Smooth muscle cell (in vitro differentiated cells): ENCODE results near the gene AUTS2. TPM values are rescaled to one million over a fixed set of nuclear protein-coding genes. Genes with fewer than 3 reads are reported as not detected.

Experiments
- DNase-seq: peaks from one replicate; lab custom pipeline; 2025; ENCODE audit not compliant: unreplicated experiment; lab: John Stamatoyannopoulos, UW
- H2AFZ ChIP-seq: fragments of 200-600 bp; sonication (generic); 2 replicates; pipeline ENCODE4 v1.6.0; 2016; ENCODE audit warnings: antibody characterized with exemption, low read depth, mild to moderate bottlenecking
- H3F3A ChIP-seq: fragments of 200-600 bp; sonication (generic); 2 replicates; pipeline ENCODE4 v1.6.0; 2017; ENCODE audit warnings: antibody characterized with exemption, low read depth
- H3K27ac ChIP-seq: fragments of 200-600 bp; sonication (generic); 2 replicates; pipeline ENCODE4 v1.5.1; 2016; ENCODE audit warnings: low read depth, mild to moderate bottlenecking
- H3K27me3 ChIP-seq: fragments of 200-600 bp; sonication (generic); 2 replicates; pipeline ENCODE4 v1.6.1; 2016; ENCODE audit warnings: low read depth, mild to moderate bottlenecking
- H3K36me3 ChIP-seq: fragments of 200-600 bp; sonication (generic); 2 replicates; pipeline ENCODE4 v1.5.1; 2016; ENCODE audit warnings: low read depth
- H3K4me1 ChIP-seq: fragments of 200-600 bp; sonication (generic); 2 replicates; pipeline ENCODE4 v1.5.1; 2016; ENCODE audit warnings: low read depth
- H3K4me2 ChIP-seq: fragments of 200-600 bp; sonication (generic); 2 replicates; pipeline ENCODE4 v1.6.0; 2016; ENCODE audit warnings: mild to moderate bottlenecking
- H3K4me3 ChIP-seq: fragments of 200-600 bp; sonication (generic); 2 replicates; pipeline ENCODE4 v1.5.1; 2016; ENCODE audit warnings: mild to moderate bottlenecking
- H3K79me2 ChIP-seq: fragments of 200-600 bp; sonication (generic); 2 replicates; pipeline ENCODE4 v1.6.0; 2016; ENCODE audit warnings: low read depth, mild to moderate bottlenecking
- H3K9ac ChIP-seq: fragments of 200-600 bp; sonication (generic); 2 replicates; pipeline ENCODE4 v1.6.0; 2016; ENCODE audit warnings: low read depth
- H3K9me3 ChIP-seq: fragments of 200-600 bp; sonication (generic); replicated peaks from 2 replicates; pipeline ENCODE4 v1.5.1; 2016; ENCODE audit warnings: low read depth
- H4K20me1 ChIP-seq: fragments of 200-600 bp; sonication (generic); 2 replicates; pipeline ENCODE4 v1.6.0; 2016; ENCODE audit warnings: low read depth
- CTCF ChIP-seq: fragments of 200-600 bp; sonication (generic); IDR thresholded peaks from 2 replicates; pipeline ENCODE4 v1.5.1; 2017; ENCODE audit warnings: borderline replicate concordance, mild to moderate bottlenecking, antibody characterized with exemption; ENCODE audit not compliant: insufficient read depth, poor library complexity, severe bottlenecking
- WGBS: methylation state at CpG from one replicate; pipeline ENCODE4 v1.1.7; 2016; ENCODE audit warnings: low lambda C conversion rate; 5-methylcytosine and 5-hydroxymethylcytosine counted together
- polyA plus RNA-seq: library from polyadenylated mRNA; unstranded; fragments of >200 nt; fragmentation: Nextera tagmentation; extraction: Ambion mirVana; gene quantifications from 2 replicates; pipeline ENCODE4 v1.2.1, GENCODE V29; 2016
- total RNA-seq: library from RNA; depleted of rRNA; stranded (reverse); fragments of >200 nt; gene quantifications from 2 replicates; pipeline ENCODE4 v1.2.3, GENCODE V29; 2014

Gene AUTS2
- total and polyA plus RNA-seq, 2 experiments from 2014 or later: 6.5 to 8.6 TPM

DNA sequence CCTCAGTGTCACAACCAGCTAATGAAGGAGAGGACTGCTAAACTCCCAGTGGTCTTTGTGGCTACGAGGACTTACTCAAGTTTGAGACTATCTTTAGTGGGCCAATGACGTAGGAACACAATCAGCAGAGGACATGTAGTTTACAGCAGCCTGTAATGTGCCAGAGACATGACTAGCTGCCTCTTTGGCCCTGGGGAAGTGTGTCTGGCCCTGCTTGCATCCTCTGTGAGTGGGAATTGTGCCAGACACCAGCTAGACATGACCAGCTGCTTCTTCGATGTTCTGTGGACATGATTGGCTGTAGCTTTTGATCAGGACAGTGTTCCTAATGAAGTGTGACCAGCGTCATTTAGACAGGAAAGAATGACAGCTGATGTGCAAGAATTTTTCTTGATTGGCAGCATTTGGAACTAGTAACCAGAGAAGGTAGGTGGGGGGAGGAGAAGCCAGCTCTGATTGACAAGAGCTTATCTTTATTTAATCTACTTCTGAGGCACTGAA is 141.7 kb downstream of the AUTS2 start:
- Histone ChIP-seq H4K20me1 (peaks cover 87% of the 10 kb centered on the region), H3K9me3 (no peaks in the 10 kb centered on the region), H3K4me1 (peaks cover 18% of the 10 kb centered on the region), H3K4me2 (no peak overlapping the region), H3K36me3 (no peaks in the 10 kb centered on the region), H3K79me2 (peaks cover 7% of the 10 kb centered on the region), H3K4me3 (no peak overlapping the region), H3K27ac (no peak overlapping the region), H2AFZ (no peak overlapping the region), H3K9ac (no peak overlapping the region), H3K27me3 (peaks cover 11% of the 10 kb centered on the region), H3F3A (peaks cover 13% of the 10 kb centered on the region)
- TF ChIP-seq CTCF: no peak
- WGBS: 20% methylated on average over 4 of the region's 4 CpGs
- DNase-seq: peak; percentile 2

DNA sequence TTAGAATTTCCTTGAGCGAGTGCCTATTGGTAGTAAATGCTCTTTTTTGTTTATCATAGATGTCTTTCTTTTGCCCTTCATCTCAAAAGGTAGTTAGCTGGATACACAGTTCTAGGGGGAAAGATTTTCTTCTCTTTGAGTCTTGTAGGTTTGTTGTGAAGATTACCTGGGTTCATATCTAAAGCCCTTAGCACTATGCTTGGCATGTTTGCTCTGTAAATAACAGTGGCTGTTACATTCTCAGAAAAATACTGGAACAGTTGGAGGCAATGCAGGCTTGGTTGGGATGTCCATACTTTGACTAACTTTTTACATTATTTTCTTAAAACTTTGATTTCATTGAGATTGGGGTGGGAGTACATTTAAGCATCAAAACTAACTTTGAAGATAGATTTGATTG is 144.0 kb downstream of the AUTS2 start:
- no peak for TF ChIP-seq CTCF
- H3K4me3 ChIP-seq: no peak overlapping the region
- H3K79me2 ChIP-seq: peaks cover 7% of the 10 kb centered on the region
- H2AFZ ChIP-seq: no peak overlapping the region
- WGBS: 100% methylated on average over 1 of the region's 1 CpG
- H4K20me1 ChIP-seq: peaks cover 68% of the 10 kb centered on the region
- peaks cover 18% of the 10 kb centered on the region for H3K4me1 ChIP-seq
- DNase-seq: no peak
- no peak overlapping the region for H3K9ac ChIP-seq
- no peaks in the 10 kb centered on the region for H3K9me3 ChIP-seq
- no peaks in the 10 kb centered on the region for H3K27me3 ChIP-seq
- H3K36me3 ChIP-seq: no peaks in the 10 kb centered on the region
- no peak overlapping the region for H3K27ac ChIP-seq
- H3F3A ChIP-seq: peaks cover 13% of the 10 kb centered on the region
- no peak overlapping the region for H3K4me2 ChIP-seq

- Histone ChIP-seq H3K79me2 (peaks cover 7% of the 10 kb centered on the region), H3K9ac (no peak overlapping the region), H3K36me3 (no peaks in the 10 kb centered on the region), H3K27ac (no peak overlapping the region), H3K4me2 (no peak overlapping the region), H3K4me3 (no peak overlapping the region), H3K4me1 (peaks cover 14% of the 10 kb centered on the region), H3K9me3 (no peaks in the 10 kb centered on the region), H2AFZ (no peak overlapping the region), H3F3A (peaks cover 13% of the 10 kb centered on the region), H3K27me3 (no peaks in the 10 kb centered on the region), H4K20me1 (peaks cover 58% of the 10 kb centered on the region)
- no peak for DNase-seq
- TF ChIP-seq CTCF: no peak
- 53% methylated on average over 2 of the region's 2 CpGs for WGBS
Observed at GRCh38 chr7:69743436-69743835, 145.2 kb downstream of the AUTS2 start.

DNA sequence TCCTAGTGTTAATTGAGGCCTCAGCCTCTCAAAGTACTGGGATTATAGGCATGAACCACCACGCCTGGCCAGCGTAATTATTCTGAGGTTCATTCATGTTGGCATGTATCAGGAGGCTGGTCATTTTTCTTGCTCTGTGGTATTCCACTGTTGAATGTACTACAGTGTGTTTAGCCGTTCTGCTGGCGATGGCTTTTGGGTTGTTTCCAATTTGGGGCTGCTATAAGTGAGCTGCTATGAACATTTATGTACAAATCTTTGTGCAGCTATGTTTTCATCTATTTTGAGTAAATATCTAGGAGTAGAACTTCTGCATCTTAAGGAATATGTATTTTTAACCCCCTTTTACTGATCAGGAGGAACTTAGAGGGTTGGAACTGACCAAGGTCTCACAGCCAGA is 145.8 kb downstream of the AUTS2 start:
- Histone ChIP-seq H3F3A (peaks cover 8% of the 10 kb centered on the region), H3K4me1 (peaks cover 8% of the 10 kb centered on the region), H3K27ac (no peak overlapping the region), H3K36me3 (no peaks in the 10 kb centered on the region), H3K4me3 (no peak overlapping the region), H3K27me3 (no peaks in the 10 kb centered on the region), H4K20me1 (peaks cover 58% of the 10 kb centered on the region), H3K4me2 (no peak overlapping the region), H3K9ac (no peak overlapping the region), H3K79me2 (peaks cover 7% of the 10 kb centered on the region), H3K9me3 (no peaks in the 10 kb centered on the region), H2AFZ (no peak overlapping the region)
- no peak for DNase-seq
- no peak for TF ChIP-seq CTCF
- 83% methylated on average over 4 of the region's 4 CpGs for WGBS
